ENCODE measurements around the gene MC1R.

DNA sequence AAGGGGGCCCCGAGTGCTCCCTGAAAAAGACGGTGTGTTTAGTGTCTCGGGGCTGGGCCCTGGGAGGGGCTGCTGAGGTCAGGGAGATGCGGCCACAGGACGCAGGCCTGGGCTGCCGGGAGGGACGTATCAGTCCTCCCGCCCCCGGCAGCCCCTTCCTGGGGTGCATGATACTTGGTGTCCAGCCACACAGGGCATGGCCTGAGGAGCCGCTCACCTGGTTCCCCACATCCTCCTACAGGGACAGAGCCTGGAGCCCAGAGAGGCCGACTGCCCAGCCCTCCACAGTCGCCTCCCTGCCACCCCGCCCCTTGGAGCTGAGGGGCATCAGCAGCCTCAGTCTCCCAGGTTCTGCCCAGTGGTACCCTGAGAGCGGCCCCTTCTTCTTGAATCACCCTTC is 17.8 kb downstream of the MC1R start:
- TF ChIP-seq, protein P1, sequence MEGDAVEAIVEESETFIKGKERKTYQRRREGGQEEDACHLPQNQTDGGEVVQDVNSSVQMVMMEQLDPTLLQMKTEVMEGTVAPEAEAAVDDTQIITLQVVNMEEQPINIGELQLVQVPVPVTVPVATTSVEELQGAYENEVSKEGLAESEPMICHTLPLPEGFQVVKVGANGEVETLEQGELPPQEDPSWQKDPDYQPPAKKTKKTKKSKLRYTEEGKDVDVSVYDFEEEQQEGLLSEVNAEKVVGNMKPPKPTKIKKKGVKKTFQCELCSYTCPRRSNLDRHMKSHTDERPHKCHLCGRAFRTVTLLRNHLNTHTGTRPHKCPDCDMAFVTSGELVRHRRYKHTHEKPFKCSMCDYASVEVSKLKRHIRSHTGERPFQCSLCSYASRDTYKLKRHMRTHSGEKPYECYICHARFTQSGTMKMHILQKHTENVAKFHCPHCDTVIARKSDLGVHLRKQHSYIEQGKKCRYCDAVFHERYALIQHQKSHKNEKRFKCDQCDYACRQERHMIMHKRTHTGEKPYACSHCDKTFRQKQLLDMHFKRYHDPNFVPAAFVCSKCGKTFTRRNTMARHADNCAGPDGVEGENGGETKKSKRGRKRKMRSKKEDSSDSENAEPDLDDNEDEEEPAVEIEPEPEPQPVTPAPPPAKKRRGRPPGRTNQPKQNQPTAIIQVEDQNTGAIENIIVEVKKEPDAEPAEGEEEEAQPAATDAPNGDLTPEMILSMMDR (conservative IDR thresholded peaks at IDR 0.05; ENCODE audit: low read depth, low read length): no peak
- no peak for TF ChIP-seq FOS (IDR thresholded peaks at IDR 0.05; ENCODE audit: low read depth, low read length)
- no peak for TF ChIP-seq MAFK (IDR thresholded peaks at IDR 0.05; ENCODE audit: low read depth, low read length)
- no peak for TF ChIP-seq POLR2A (IDR thresholded peaks at IDR 0.05; ENCODE audit: low read depth, low read length)
- TF ChIP-seq MXI1 (IDR thresholded peaks at IDR 0.05; ENCODE audit: borderline replicate concordance, low read depth, low read length): no peak
- no peak for TF ChIP-seq SMC3 (IDR thresholded peaks at IDR 0.05; ENCODE audit: low read depth, low read length)
- TF ChIP-seq, protein P2, sequence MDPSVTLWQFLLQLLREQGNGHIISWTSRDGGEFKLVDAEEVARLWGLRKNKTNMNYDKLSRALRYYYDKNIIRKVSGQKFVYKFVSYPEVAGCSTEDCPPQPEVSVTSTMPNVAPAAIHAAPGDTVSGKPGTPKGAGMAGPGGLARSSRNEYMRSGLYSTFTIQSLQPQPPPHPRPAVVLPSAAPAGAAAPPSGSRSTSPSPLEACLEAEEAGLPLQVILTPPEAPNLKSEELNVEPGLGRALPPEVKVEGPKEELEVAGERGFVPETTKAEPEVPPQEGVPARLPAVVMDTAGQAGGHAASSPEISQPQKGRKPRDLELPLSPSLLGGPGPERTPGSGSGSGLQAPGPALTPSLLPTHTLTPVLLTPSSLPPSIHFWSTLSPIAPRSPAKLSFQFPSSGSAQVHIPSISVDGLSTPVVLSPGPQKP (IDR thresholded peaks at IDR 0.05; ENCODE audit: borderline replicate concordance, low read depth, low read length): no peak
- TF ChIP-seq RFX5 (IDR thresholded peaks at IDR 0.05; ENCODE audit: low read depth, low read length): no peak
- no peak for TF ChIP-seq CEBPB (IDR thresholded peaks at IDR 0.05; ENCODE audit: low read depth, low read length)
- no peak for TF ChIP-seq RAD21 (IDR thresholded peaks at IDR 0.05; ENCODE audit: low read length)
- TF ChIP-seq, protein P3, sequence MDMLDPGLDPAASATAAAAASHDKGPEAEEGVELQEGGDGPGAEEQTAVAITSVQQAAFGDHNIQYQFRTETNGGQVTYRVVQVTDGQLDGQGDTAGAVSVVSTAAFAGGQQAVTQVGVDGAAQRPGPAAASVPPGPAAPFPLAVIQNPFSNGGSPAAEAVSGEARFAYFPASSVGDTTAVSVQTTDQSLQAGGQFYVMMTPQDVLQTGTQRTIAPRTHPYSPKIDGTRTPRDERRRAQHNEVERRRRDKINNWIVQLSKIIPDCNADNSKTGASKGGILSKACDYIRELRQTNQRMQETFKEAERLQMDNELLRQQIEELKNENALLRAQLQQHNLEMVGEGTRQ (IDR thresholded peaks at IDR 0.05; ENCODE audit: low read depth, low read length): no peak
- TF ChIP-seq MAZ (IDR thresholded peaks at IDR 0.05; ENCODE audit: borderline replicate concordance, low read depth, low read length): no peak

Measured in IMR-90 (cell line).